NCI-H2029 treated with DMSO at 0.1 percent for 48 hours (cell line): Measurements from ENCODE around the gene HAT1.
A peak's percentile ranks its signal among the peaks of the same experiment; 100 is the strongest.
"Not testable (repeated sequence)": the region's sequence is repeated elsewhere in the genome, so short reads cannot be mapped to it uniquely, and the experiment has no call there.

Experiments used
- DNase-seq: peaks from one replicate; lab custom pipeline; 2025; lab: John Stamatoyannopoulos, UW

The HAT1 gene, protein sequence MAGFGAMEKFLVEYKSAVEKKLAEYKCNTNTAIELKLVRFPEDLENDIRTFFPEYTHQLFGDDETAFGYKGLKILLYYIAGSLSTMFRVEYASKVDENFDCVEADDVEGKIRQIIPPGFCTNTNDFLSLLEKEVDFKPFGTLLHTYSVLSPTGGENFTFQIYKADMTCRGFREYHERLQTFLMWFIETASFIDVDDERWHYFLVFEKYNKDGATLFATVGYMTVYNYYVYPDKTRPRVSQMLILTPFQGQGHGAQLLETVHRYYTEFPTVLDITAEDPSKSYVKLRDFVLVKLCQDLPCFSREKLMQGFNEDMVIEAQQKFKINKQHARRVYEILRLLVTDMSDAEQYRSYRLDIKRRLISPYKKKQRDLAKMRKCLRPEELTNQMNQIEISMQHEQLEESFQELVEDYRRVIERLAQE

GRCh38 chr2:171922230-171923022, at the start of gene HAT1:
TSS of gene HAT1 (plus strand) at chr2:171922461. CDS start at chr2:171922501, 40 bp downstream.
- peak; percentile 92 for DNase-seq

GRCh38 chr2:171874517-171874916, 47.7 kb upstream of the HAT1 start:
- no peak for DNase-seq

DNA sequence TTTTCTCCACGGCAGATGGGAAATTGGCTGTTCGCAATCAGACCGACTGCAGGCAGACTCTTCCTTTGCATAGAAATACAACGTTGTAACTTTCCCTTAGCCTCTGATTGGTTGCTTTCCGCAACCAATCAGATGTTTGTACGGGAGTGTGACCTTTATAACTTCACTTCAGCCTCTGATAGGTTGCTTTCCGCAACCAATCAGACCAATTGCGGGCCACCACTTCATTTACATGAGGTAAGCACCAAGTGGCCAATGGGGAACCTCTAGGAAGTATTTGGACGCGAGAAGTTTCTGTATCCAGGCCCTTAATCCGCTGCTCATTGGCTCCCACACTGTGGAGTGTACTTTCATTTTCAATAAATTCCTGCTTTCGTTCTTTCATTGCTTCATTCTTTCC, 47.3 kb upstream of the HAT1 start:
- no peak for DNase-seq

DNA sequence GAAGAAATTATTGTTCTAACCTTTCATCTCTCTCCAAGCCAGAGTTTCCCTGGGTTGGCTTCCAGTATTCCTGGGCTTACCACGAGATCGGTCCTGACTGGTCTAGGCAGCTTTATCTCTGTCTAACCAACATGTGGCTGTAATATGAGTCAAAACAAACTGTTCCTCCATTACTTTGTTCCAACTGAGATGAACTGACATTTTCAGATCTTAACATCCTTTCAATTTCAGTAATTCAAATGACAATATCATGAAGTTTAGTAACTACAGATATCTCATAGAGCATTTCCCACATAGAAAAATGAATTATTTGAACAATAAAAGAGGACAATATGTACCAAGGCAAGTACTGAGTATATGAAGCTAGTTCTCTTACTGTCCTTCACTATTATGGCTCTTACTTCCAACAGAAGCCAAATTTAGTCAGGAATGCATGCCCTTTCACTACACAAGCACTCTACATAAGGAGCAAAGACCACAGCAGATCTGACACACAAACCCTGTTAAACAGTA, 43.7 kb upstream of the HAT1 start:
- peak; percentile 87 for DNase-seq

DNA sequence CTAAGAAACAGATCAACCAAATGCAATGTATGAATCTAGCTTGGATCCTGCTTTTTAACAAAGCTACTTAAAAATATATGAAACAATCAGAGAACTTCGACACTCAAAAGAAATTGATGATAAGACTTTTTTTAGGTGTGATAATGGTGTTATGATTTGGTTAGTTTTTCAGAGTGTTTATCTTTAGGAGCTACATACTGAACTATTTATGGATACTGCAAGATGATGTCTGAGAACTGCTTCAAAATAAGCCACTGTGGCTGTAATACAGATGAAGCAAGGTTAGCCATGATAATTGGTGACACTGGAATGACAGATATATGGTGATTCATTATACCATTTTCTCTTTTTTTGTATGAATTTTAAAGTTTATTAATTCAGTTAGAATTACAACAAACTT, 42.4 kb upstream of the HAT1 start:
- DNase-seq, result no peak

- DNase-seq, result no peak
These were observed 41.5 kb upstream of the HAT1 start for GRCh38 chr2:171880774-171881173.

- DNase-seq, result no peak
These were observed 40.0 kb upstream of the HAT1 start for GRCh38 chr2:171882089-171882769.

DNA sequence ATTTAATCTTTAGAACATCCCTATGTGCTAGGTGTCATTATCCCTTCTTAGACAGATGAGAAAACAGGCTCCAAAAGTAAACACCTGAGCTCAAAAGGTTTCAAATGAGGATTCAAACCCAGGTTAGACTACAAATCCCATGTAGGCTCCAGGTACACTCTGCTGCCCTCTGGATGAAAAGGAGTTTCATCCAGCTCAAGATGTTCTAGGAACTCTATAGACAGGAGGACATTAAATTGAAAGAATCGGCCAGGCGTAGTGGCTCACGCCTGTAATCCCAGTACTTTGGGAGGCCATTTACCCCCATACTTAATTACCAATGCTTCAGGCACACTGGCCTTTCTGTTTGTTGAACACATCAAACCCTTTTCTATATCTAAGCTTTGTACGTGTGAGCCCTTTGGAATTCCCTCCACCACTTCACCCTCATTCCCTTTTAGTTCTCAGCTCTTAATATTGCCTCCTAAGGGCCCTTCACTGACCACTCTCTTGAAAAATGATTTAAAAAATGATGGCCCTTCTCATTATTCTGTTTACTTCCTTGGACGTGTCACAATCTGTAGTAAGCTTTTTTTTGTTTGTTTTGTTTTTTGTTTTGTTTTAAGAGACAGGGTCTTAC, 38.9 kb upstream of the HAT1 start:
- peak; percentile 72 for DNase-seq

- no peak for DNase-seq
These were observed 32.9 kb upstream of the HAT1 start for GRCh38 chr2:171889333-171889732.

DNA sequence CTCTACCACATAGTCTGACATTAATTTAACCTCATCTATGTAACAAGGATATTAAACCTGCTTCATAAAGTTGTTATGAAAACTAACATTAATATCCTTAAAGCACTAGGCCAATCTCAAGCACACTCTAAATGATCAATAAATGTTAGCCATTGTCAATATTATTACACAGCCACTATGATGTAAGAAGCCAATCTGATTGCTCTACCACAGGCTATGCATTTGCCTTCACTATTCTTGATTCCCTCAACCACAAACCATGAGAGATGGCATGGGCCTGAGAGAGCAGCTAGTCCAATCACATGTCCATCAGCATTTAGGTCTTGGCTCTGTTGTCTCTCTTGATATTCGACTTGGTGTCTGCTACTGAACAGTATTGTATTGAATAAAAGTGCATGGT, 32.5 kb upstream of the HAT1 start:
- DNase-seq, result peak; percentile 7

DNA sequence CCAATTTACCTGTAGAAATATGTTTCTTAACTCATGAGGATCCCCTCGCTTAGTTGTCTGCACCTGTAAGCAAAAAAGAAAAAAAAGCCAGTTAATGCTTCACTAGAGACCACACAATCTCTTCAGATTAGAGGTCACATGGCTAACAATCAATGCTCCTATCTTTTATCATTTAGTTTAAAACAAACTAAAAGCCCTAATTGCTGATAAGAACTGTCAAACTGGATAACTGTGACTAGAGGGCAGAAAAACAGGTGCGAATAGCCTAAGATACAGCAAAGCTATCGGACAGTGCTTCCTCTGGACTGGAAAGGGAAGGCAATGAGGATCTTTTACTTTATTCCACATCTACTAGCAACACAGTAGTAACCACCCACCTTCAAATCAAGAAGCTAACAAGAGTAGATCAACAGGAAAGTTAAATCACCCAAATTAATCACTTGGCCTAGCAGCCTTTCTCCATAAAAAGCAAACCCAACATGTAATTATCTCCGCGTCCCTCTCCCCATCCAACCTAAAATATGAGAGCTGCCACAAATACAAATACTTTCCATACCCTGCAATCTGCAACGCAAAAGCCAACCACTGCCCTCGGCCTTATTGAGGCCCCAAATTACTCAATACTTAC, 29.0 kb upstream of the HAT1 start:
- no peak for DNase-seq

DNA sequence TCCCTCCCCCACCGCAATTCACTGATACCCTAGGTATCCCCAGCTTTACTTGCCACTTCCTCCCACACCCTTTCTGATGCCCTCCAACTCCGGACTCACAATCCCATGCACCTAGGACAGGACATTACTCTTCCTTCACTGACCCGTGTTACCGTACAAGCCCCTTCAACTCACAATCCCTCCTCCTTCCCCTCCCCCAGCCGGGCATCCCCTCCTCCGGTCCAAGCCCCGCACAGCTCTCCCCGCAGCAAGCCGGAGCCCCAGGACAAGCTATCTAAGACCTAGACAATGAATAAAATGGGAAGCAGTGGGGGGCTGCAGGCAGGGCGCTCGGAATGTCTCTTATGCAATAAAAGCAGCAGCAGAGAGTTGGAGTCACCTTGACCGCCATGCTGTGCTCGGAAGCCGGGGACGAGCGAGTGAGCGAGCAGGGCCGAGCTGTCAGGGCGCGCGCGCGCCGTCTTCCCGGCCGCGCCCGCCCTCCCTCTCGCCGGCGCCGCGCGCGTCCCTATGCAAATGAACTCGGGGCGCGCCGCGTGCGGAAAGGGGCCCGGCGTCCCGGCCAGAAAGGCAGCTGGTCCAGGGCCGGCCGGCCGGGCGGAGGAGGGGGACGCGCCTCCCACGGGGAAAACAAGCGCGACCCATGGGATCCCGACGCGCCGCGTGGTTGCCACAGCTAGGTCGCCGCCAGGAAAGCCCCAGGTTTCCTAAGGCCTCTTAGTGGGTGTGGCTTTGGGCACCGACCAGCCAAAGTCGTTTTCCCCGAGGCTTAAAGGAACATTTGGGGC, 28.2 kb upstream of the HAT1 start, which contains the start of gene SLC25A12:
Gene SLC25A12 (minus strand): TSS at position 421 of the 788 bp plus-strand sequence. CDS start 30 bp downstream, at position 391.
- peak; percentile 41 for DNase-seq

- no peak for DNase-seq
These were observed 27.7 kb upstream of the HAT1 start for GRCh38 chr2:171894612-171894947.

DNA sequence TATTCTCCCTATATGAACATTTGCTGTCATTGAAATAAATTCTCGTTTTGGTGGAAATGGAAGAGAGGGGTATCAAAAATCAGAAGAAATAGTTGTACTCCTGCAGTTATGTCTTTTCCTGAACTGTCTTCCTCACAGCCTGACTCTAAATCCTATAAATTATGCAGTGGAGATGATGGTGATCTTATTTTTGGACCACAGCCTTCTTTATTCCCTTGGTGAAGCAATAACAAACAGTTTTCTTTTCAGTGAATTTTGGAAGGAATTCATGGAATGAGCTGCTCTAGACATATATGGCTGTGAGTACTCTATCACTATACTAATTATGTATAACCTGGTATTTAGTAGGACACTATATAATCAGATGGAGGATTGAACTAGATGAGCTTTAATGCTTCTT, 26.5 kb upstream of the HAT1 start:
- no peak for DNase-seq

DNA sequence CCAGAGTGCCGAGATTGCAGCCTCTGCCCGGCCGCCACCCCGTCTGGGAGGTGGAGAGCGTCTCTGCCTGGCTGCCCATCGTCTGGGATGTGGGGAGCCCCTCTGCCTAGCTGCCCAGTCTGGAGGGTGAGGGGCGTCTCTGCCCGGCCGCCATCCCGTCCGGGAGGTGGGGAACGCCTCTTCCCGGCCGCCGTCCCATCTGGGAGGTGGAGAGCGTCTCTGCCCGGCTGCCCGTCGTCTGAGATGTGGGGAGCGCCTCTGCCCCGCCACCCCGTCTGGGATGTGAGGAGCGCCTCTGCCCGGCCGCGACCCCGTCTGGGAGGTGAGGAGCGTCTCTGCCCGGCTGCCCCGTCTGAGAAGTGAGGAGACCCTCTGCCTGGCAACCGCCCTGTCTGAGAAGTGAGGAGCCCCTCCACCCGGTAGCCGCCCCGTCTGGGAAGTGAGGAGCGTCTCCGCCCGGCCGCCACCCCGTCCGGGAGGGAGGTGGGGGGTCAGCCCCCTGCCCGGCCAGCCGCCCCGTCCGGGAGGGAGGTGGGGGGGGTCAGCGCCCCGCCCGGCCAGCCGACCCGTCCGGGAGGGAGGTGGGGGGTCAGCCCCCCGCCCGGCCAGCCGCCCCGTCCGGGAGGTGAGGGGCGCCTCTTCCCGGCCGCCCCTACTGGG, 22.5 kb upstream of the HAT1 start:
- not testable (repeated sequence) for DNase-seq

GRCh38 chr2:171902840-171903420, 19.3 kb upstream of the HAT1 start:
- no peak for DNase-seq

GRCh38 chr2:171908235-171908634, 14.0 kb upstream of the HAT1 start:
- no peak for DNase-seq

GRCh38 chr2:171909266-171909665, 13.0 kb upstream of the HAT1 start:
- DNase-seq, result no peak

GRCh38 chr2:171910494-171910893, 11.8 kb upstream of the HAT1 start:
- no peak for DNase-seq

DNA sequence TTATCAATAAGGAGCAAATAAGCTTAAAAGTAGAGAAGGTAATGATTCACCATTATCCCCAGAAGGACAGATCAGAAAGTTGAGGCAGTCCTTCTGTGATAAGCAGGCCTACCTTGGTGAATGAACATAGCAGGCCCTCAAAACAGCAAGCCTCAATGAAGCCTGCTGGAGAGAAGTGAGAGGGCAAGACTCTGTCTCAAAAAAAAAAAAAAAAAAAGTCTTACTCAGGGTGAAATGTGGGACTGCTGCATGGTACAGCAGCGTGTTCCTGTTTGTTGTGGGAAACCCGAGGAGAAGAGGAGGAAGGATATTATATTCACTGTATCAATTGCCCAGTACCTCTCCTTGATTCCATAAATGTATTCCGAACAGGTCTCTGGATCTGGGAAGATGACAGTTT, 8.7 kb upstream of the HAT1 start:
- DNase-seq, result no peak
